ENCODE measurements around the gene EVI5L.

EVI5L gene

GRCh38 chr19:7832009-7832408 is 2.0 kb downstream of the EVI5L start:
- H3K9me3 ChIP-seq (ENCODE audit: control insufficient read depth, low read length): no peaks in the 10 kb centered on the region
- no peaks in the 10 kb centered on the region for H3K36me3 ChIP-seq (ENCODE audit: control insufficient read depth, insufficient read depth, low read length)
- H3K27ac ChIP-seq (ENCODE audit: low read depth, low read length, severe bottlenecking): no peak overlapping the region
- no peaks in the 10 kb centered on the region for H3K4me1 ChIP-seq (ENCODE audit: control insufficient read depth, insufficient read depth, low read length, poor library complexity, severe bottlenecking)
- WGBS, 2 experiments (ENCODE audit: insufficient coverage in 2 of 2): 88 to 92% methylated on average over 14 to 15 of the region's 17 CpGs
- no peak overlapping the region for H3K4me3 ChIP-seq (ENCODE audit: extremely low read depth, insufficient read depth, low read length, poor library complexity, severe bottlenecking)

- Histone ChIP-seq H3K9me3 (ENCODE audit: control insufficient read depth, low read length) (no peaks in the 10 kb centered on the region), H3K4me3 (ENCODE audit: extremely low read depth, insufficient read depth, low read length, poor library complexity, severe bottlenecking) (no peak overlapping the region), H3K36me3 (ENCODE audit: control insufficient read depth, insufficient read depth, low read length) (no peaks in the 10 kb centered on the region), H3K4me1 (ENCODE audit: control insufficient read depth, insufficient read depth, low read length, poor library complexity, severe bottlenecking) (no peaks in the 10 kb centered on the region), H3K27ac (ENCODE audit: low read depth, low read length, severe bottlenecking) (no peak overlapping the region)
- 90 to 92% methylated on average over 9 to 12 of the region's 12 CpGs for WGBS, 2 experiments (ENCODE audit: insufficient coverage in 2 of 2)
These were observed 2.8 kb downstream of the EVI5L start for GRCh38 chr19:7832781-7833180.

GRCh38 chr19:7833225-7834099 is 3.4 kb downstream of the EVI5L start:
- Histone ChIP-seq H3K4me3 (ENCODE audit: extremely low read depth, insufficient read depth, low read length, poor library complexity, severe bottlenecking) (no peak overlapping the region), H3K4me1 (ENCODE audit: control insufficient read depth, insufficient read depth, low read length, poor library complexity, severe bottlenecking) (no peaks in the 10 kb centered on the region), H3K36me3 (ENCODE audit: control insufficient read depth, insufficient read depth, low read length) (no peaks in the 10 kb centered on the region), H3K9me3 (ENCODE audit: control insufficient read depth, low read length) (no peaks in the 10 kb centered on the region), H3K27ac (ENCODE audit: low read depth, low read length, severe bottlenecking) (no peak overlapping the region)
- 85 to 94% methylated on average over 14 to 17 of the region's 23 CpGs for WGBS, 2 experiments (ENCODE audit: insufficient coverage in 2 of 2)

- Histone ChIP-seq H3K27ac (ENCODE audit: low read depth, low read length, severe bottlenecking) (no peak overlapping the region), H3K36me3 (ENCODE audit: control insufficient read depth, insufficient read depth, low read length) (no peaks in the 10 kb centered on the region), H3K4me1 (ENCODE audit: control insufficient read depth, insufficient read depth, low read length, poor library complexity, severe bottlenecking) (no peaks in the 10 kb centered on the region), H3K4me3 (ENCODE audit: extremely low read depth, insufficient read depth, low read length, poor library complexity, severe bottlenecking) (no peak overlapping the region), H3K9me3 (ENCODE audit: control insufficient read depth, low read length) (peaks cover 8% of the 10 kb centered on the region)
- 81 to 84% methylated on average over 6 of the region's 6 CpGs for WGBS, 2 experiments (ENCODE audit: insufficient coverage in 2 of 2)
These were observed 9.5 kb downstream of the EVI5L start for GRCh38 chr19:7839476-7839875.

- 85 to 96% methylated on average over 8 of the region's 8 CpGs for WGBS, 2 experiments (ENCODE audit: insufficient coverage in 2 of 2)
- Histone ChIP-seq H3K4me1 (ENCODE audit: control insufficient read depth, insufficient read depth, low read length, poor library complexity, severe bottlenecking) (no peaks in the 10 kb centered on the region), H3K9me3 (ENCODE audit: control insufficient read depth, low read length) (peaks cover 8% of the 10 kb centered on the region), H3K4me3 (ENCODE audit: extremely low read depth, insufficient read depth, low read length, poor library complexity, severe bottlenecking) (no peak overlapping the region), H3K27ac (ENCODE audit: low read depth, low read length, severe bottlenecking) (no peak overlapping the region), H3K36me3 (ENCODE audit: control insufficient read depth, insufficient read depth, low read length) (no peaks in the 10 kb centered on the region)
These were observed 10.6 kb downstream of the EVI5L start for GRCh38 chr19:7840629-7841028.

- Histone ChIP-seq H3K27ac (ENCODE audit: low read depth, low read length, severe bottlenecking) (no peak overlapping the region), H3K9me3 (ENCODE audit: control insufficient read depth, low read length) (peaks cover 8% of the 10 kb centered on the region), H3K4me1 (ENCODE audit: control insufficient read depth, insufficient read depth, low read length, poor library complexity, severe bottlenecking) (no peaks in the 10 kb centered on the region), H3K36me3 (ENCODE audit: control insufficient read depth, insufficient read depth, low read length) (no peaks in the 10 kb centered on the region), H3K4me3 (ENCODE audit: extremely low read depth, insufficient read depth, low read length, poor library complexity, severe bottlenecking) (no peak overlapping the region)
- 91 to 93% methylated on average over 10 to 11 of the region's 11 CpGs for WGBS, 2 experiments (ENCODE audit: insufficient coverage in 2 of 2)
These were observed 12.0 kb downstream of the EVI5L start for GRCh38 chr19:7841751-7842660.

- Histone ChIP-seq H3K36me3 (ENCODE audit: control insufficient read depth, insufficient read depth, low read length) (no peaks in the 10 kb centered on the region), H3K27ac (ENCODE audit: low read depth, low read length, severe bottlenecking) (no peak overlapping the region), H3K4me1 (ENCODE audit: control insufficient read depth, insufficient read depth, low read length, poor library complexity, severe bottlenecking) (no peaks in the 10 kb centered on the region), H3K4me3 (ENCODE audit: extremely low read depth, insufficient read depth, low read length, poor library complexity, severe bottlenecking) (no peak overlapping the region), H3K9me3 (ENCODE audit: control insufficient read depth, low read length) (peaks cover 8% of the 10 kb centered on the region)
- WGBS, 2 experiments (ENCODE audit: insufficient coverage in 2 of 2): 96% methylated on average over 12 of the region's 12 CpGs
These were observed 12.8 kb downstream of the EVI5L start for GRCh38 chr19:7842661-7843294.

GRCh38 chr19:7843521-7843920 is 13.5 kb downstream of the EVI5L start:
- no peak overlapping the region for H3K4me3 ChIP-seq (ENCODE audit: extremely low read depth, insufficient read depth, low read length, poor library complexity, severe bottlenecking)
- no peak overlapping the region for H3K27ac ChIP-seq (ENCODE audit: low read depth, low read length, severe bottlenecking)
- no peaks in the 10 kb centered on the region for H3K36me3 ChIP-seq (ENCODE audit: control insufficient read depth, insufficient read depth, low read length)
- 86 to 95% methylated on average over 5 of the region's 6 CpGs for WGBS, 2 experiments (ENCODE audit: insufficient coverage in 2 of 2)
- no peaks in the 10 kb centered on the region for H3K4me1 ChIP-seq (ENCODE audit: control insufficient read depth, insufficient read depth, low read length, poor library complexity, severe bottlenecking)
- H3K9me3 ChIP-seq (ENCODE audit: control insufficient read depth, low read length): peaks cover 8% of the 10 kb centered on the region

GRCh38 chr19:7844405-7844804 is 14.4 kb downstream of the EVI5L start:
- no peak overlapping the region for H3K4me3 ChIP-seq (ENCODE audit: extremely low read depth, insufficient read depth, low read length, poor library complexity, severe bottlenecking)
- H3K36me3 ChIP-seq (ENCODE audit: control insufficient read depth, insufficient read depth, low read length): no peaks in the 10 kb centered on the region
- H3K4me1 ChIP-seq (ENCODE audit: control insufficient read depth, insufficient read depth, low read length, poor library complexity, severe bottlenecking): no peaks in the 10 kb centered on the region
- WGBS, 2 experiments (ENCODE audit: insufficient coverage in 2 of 2): 76 to 82% methylated on average over 2 to 5 of the region's 5 CpGs
- no peak overlapping the region for H3K27ac ChIP-seq (ENCODE audit: low read depth, low read length, severe bottlenecking)
- H3K9me3 ChIP-seq (ENCODE audit: control insufficient read depth, low read length): peaks cover 8% of the 10 kb centered on the region

- Histone ChIP-seq H3K4me3 (ENCODE audit: extremely low read depth, insufficient read depth, low read length, poor library complexity, severe bottlenecking) (no peak overlapping the region), H3K36me3 (ENCODE audit: control insufficient read depth, insufficient read depth, low read length) (no peaks in the 10 kb centered on the region), H3K4me1 (ENCODE audit: control insufficient read depth, insufficient read depth, low read length, poor library complexity, severe bottlenecking) (no peaks in the 10 kb centered on the region), H3K9me3 (ENCODE audit: control insufficient read depth, low read length) (peaks cover 8% of the 10 kb centered on the region), H3K27ac (ENCODE audit: low read depth, low read length, severe bottlenecking) (no peak overlapping the region)
- 88% methylated on average over 7 to 9 of the region's 10 CpGs for WGBS, 2 experiments (ENCODE audit: insufficient coverage in 2 of 2)
These were observed 14.9 kb downstream of the EVI5L start for GRCh38 chr19:7844951-7845350.

Data from mesodermal cell (in vitro differentiated cells).